Left ventricle myocardium inferior (tissue), 1 donor: ENCODE measurements around the gene IRF2BPL. TPM values are rescaled to one million over a fixed set of nuclear protein-coding genes. Genes with fewer than 3 reads are reported as not detected.

Experiments
- DNase-seq: peaks from one replicate; pipeline ENCODE4 v3.0.0-alpha.2; 2020
- H3K27ac ChIP-seq: fragments of 200-600 bp; replicated peaks from 2 replicates; pipeline ENCODE4 v1.8.0; 2021
- H3K27me3 ChIP-seq: fragments of 200-600 bp; 2 replicates; pipeline ENCODE4 v1.8.0; 2021; ENCODE audit warnings: low read depth
- H3K36me3 ChIP-seq: fragments of 200-600 bp; 2 replicates; pipeline ENCODE4 v1.8.0; 2021
- H3K4me1 ChIP-seq: fragments of 200-600 bp; 2 replicates; pipeline ENCODE4 v1.8.0; 2021
- H3K4me3 ChIP-seq: fragments of 200-600 bp; 2 replicates; pipeline ENCODE4 v1.8.0; 2021; ENCODE audit warnings: mild to moderate bottlenecking, moderate library complexity
- H3K9me3 ChIP-seq: fragments of 200-600 bp; replicated peaks from 2 replicates; pipeline ENCODE4 v1.8.0; 2021
- intact Hi-C: fragments of 100-400 bp; cut with micrococcal nuclease; formaldehyde crosslinking; loops from one replicate; pipeline ENCODE4 v1.11.0; 2022
- total RNA-seq: library from RNA; stranded (reverse); fragmentation: NEBNext Ultra II Directional; extraction: Animal tissue kit (Norgen Biotek cat#: 25700); gene quantifications from one replicate; pipeline ENCODE4 v1.2.1, GENCODE V29; 2021
- TF ChIP-seq, protein P1 (sequence below): fragments of 200-600 bp; IDR thresholded peaks from 2 replicates; pipeline ENCODE4 v1.8.0; 2021; ENCODE audit warnings: antibody characterized with exemption, mild to moderate bottlenecking, borderline replicate concordance
- donor health status: DM: no; HTN: yes; CAD: no; lungs with severe emphysema.

IRF2BPL gene
- total RNA-seq, 1 donor from 2014 or later = 35.5 TPM

DNA sequence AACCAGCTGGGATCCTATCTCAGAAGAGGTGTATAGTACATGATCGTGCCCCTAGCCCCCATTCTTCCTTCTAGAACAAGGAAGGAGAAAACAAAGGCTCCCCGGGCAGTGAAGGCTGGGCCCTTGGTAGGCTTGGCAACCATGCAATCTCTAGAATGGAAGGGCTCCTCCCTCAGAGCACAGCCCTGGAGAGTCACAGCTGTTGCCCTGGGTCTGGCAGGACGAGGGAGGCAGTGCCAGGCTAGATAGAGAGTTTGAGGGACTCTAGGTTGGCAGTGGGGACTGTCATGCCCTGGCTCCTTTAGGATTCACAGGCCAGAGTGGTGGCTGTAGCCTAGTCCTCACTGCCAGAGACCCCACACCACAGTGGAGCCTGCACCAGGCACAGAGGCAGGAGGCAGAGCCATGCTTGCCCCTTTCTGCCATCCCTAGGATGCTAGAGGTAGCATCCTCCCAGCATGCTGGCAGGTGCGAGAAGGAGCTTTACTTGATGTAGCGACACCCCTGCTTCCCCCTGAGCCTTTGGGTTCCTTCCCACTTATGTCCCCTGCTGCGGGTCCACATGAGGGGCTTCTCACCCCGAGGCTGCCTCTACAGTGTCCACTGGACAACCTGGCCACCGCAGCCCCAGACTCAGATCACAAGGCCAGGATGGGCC lies 36.1 kb upstream of the IRF2BPL start:
- peaks cover 41% of the 10 kb centered on the region for H3K4me1 ChIP-seq
- H3K4me3 ChIP-seq = no peak overlapping the region
- no peaks in the 10 kb centered on the region for H3K27me3 ChIP-seq
- H3K9me3 ChIP-seq = no peaks in the 10 kb centered on the region
- H3K36me3 ChIP-seq = no peaks in the 10 kb centered on the region
- no peak overlapping the region for H3K27ac ChIP-seq
- intact Hi-C loops = loop anchor here (5.0 kb wide), 1 partner anchor 152 kb away; no protein-coding TSS in a partner anchor
- TF ChIP-seq, protein P1, sequence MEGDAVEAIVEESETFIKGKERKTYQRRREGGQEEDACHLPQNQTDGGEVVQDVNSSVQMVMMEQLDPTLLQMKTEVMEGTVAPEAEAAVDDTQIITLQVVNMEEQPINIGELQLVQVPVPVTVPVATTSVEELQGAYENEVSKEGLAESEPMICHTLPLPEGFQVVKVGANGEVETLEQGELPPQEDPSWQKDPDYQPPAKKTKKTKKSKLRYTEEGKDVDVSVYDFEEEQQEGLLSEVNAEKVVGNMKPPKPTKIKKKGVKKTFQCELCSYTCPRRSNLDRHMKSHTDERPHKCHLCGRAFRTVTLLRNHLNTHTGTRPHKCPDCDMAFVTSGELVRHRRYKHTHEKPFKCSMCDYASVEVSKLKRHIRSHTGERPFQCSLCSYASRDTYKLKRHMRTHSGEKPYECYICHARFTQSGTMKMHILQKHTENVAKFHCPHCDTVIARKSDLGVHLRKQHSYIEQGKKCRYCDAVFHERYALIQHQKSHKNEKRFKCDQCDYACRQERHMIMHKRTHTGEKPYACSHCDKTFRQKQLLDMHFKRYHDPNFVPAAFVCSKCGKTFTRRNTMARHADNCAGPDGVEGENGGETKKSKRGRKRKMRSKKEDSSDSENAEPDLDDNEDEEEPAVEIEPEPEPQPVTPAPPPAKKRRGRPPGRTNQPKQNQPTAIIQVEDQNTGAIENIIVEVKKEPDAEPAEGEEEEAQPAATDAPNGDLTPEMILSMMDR = no peak
- no peak for DNase-seq

DNA sequence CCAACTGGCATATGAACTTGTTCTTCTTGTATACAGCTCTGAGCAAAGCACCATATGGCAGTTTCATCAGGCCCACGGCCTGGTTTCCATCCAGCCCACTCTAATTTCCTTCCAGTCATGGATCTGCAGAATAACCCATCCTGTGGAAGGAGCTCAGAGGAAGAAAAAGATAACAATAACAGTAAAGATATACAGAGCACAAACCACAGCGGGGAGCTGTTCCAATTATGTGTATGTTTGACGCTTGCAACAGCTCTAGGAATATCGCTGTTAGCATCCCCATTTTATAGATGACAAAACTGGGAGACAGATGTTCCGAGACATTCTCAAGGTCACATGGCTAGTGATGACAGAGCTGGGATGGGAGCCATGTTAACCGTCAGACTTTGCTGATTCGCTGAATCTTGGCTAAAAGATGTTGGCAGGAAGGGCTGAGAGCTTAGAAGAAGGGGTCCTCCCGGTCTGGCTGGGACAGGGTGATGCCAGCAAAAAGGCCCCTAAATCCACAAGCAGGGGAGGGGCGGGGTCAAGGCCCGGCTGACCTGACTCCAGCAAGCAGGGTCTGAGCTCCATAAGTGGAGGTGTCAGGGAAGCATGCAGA lies 35.2 kb upstream of the IRF2BPL start:
- H3K27me3 ChIP-seq = no peaks in the 10 kb centered on the region
- intact Hi-C loops = no loop called here
- no peak overlapping the region for H3K27ac ChIP-seq
- H3K4me1 ChIP-seq = peaks cover 32% of the 10 kb centered on the region
- no peaks in the 10 kb centered on the region for H3K36me3 ChIP-seq
- no peak for DNase-seq
- H3K9me3 ChIP-seq = no peaks in the 10 kb centered on the region
- H3K4me3 ChIP-seq = no peak overlapping the region
- TF ChIP-seq, protein P1 = no peak

DNA sequence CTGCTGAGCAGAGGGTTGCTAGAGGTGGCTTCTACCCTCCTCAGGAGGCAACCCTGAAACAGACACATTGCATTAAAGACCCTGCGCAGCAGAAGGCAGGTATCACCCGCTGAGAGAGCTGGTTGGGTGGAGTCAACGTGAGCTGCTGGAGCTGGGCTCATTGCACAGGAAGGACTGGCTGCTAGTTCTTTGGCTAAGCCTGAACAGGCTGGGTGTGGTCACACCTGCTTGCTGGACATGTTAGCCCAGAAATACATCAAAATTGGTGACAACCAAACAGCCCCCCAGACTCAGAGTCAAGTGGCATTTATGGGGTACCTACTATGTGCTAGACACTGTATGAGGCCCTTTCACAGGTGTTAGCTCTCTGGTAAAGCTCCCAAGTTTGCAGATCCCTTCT lies 33.8 kb upstream of the IRF2BPL start:
- Histone ChIP-seq H3K36me3 (no peaks in the 10 kb centered on the region), H3K4me1 (peaks cover 18% of the 10 kb centered on the region), H3K27me3 (no peaks in the 10 kb centered on the region), H3K4me3 (no peak overlapping the region), H3K27ac (no peak overlapping the region), H3K9me3 (no peaks in the 10 kb centered on the region)
- TF ChIP-seq, protein P1 = no peak
- intact Hi-C loops = no loop called here
- no peak for DNase-seq

DNA sequence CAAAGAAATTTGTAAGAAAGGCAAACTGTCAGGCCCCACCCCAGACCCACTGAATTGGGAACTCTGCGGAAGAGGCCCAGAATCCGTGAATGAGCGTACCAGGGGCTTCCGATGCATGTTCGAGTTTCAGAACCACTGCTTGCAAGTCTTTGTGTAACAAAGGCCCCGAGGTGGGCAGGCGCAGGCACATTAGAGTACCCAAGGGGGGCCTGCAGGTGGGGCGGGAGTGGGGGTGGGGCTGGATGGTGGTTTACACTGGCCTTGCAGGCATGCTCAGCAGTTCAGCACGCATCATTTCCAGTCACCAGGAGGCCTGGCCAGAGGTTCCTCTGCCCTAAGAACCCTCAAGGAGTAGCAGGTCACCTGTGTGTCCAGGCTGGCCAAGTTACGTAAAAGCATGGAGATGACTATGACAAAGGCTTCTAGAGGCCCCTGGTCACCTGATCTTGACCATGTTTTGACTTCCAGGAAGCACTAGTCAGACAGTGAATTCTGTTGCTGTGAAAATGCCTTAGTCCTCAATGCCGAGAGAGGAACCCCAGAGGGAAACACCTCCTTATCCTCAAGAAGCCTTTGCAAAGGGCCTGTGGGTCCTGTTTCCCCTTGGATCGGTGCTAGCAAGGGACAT lies 33.2 kb upstream of the IRF2BPL start:
- no peaks in the 10 kb centered on the region for H3K36me3 ChIP-seq
- no peaks in the 10 kb centered on the region for H3K27me3 ChIP-seq
- no peak overlapping the region for H3K4me3 ChIP-seq
- intact Hi-C loops = no loop called here
- no peak for DNase-seq
- TF ChIP-seq, protein P1 = no peak
- H3K9me3 ChIP-seq = peaks cover under 1% of the 10 kb centered on the region
- peaks cover 13% of the 10 kb centered on the region for H3K4me1 ChIP-seq
- H3K27ac ChIP-seq = no peak overlapping the region

DNA sequence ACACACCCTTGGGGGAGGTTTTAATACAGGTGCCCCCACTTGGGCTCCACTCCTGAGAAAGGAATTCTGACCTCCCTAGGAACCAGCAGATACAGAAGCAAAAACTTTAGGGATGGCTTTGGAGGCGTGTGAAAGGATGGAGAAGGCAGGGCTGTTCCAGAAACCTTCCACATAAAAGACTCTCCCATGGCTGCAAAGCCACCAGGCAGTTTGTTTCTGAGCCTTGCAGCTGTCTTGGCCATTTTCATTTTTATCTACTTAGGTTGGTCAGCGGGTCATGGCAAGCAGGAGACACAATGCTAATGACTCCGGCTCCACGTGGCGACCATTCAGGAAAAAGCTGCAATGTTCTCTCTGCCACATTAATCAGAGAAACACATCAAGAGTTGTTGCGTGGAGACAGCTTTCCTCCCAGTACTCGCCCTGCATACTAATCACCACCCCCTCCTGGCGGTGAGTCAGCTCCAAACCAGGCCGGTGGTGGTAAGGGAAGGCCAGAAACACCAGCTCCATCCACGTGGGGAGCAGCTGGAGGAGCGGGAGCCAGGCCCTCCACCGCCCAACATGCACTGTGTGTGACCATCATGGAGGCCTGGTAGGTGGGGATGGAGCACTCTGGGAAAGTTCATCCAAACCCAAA lies 30.9 kb upstream of the IRF2BPL start:
- no peak for DNase-seq
- H3K9me3 ChIP-seq = peaks cover 14% of the 10 kb centered on the region
- H3K4me1 ChIP-seq = peaks cover 10% of the 10 kb centered on the region
- peak overlapping the region; percentile 36 for H3K27ac ChIP-seq
- intact Hi-C loops = no loop called here
- H3K27me3 ChIP-seq = no peaks in the 10 kb centered on the region
- H3K36me3 ChIP-seq = no peaks in the 10 kb centered on the region
- H3K4me3 ChIP-seq = no peak overlapping the region
- TF ChIP-seq, protein P1 = peak; percentile 36
